COLO668 (cell line): ENCODE data around the gene CLCA1.

ENCODE experiments used
- DNase-seq: peaks from one replicate; lab custom pipeline; 2025; ENCODE audit not compliant: unreplicated experiment; lab: John Stamatoyannopoulos, UW

The CLCA1 gene

GRCh38 chr1:86460998-86461397 lies 7.7 kb upstream of the CLCA1 start:
- DNase-seq: no peak

DNA sequence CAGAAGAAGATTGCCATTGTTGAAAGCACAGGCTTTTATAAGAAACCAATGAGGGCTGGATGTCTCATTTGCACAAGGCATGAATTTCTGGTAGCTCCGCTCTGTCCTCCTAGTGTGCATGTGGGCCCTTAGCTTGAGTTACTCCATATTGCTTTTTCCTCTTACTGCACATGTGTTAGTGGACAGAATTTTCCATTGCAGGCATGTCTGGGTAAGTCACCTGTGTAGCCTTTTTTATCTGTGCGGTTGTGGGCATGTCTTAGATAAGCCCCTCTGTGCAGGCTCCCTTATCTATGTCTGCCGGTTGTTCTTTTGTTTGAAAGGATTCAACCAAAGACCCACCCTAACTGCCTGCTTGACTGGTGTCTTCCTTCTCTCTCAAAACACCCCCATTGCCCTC lies 7.2 kb upstream of the CLCA1 start:
- DNase-seq: no peak

DNA sequence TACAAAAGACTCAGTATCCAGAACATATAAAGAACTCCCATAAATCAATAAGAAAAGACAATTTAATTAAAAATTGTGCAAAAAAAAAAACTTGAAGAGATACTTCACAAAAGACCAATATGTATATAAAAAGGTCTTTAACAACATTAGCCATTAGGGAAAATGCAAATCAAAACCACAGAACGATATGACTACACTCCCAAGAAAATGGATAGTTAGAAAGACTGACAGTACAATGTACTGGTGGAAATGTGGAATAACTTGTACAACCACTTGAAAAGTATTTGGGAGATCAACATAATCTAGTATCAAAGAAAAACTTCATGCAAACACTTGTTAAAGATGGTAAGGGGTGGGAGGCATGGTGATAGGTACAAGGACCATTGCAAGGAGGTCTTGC lies 3.9 kb upstream of the CLCA1 start:
- no peak for DNase-seq

- no peak for DNase-seq
Measured at GRCh38 chr1:86466109-86466844, 2.5 kb upstream of the CLCA1 start.

- DNase-seq: no peak
Measured at GRCh38 chr1:86466986-86467385, 1.7 kb upstream of the CLCA1 start.

DNA sequence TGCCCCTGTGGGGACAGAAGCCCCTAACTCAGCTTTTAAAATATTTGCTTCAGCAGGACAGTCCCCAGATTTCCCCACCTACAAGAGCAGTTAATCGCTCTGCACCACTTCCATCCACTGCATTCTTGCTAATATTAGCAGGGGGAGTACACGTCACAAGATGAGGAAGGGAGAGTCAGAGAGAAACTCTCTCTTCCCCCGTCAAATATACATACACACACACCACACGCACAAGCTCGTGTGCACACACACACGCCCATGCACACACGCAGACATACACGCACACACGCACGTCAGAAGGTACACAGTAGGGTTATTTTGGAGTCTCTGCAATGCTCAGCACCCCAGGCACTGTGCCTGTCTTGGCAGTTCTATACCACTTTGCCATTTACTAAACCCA lies 2.1 kb downstream of the CLCA1 start:
- DNase-seq: no peak

DNA sequence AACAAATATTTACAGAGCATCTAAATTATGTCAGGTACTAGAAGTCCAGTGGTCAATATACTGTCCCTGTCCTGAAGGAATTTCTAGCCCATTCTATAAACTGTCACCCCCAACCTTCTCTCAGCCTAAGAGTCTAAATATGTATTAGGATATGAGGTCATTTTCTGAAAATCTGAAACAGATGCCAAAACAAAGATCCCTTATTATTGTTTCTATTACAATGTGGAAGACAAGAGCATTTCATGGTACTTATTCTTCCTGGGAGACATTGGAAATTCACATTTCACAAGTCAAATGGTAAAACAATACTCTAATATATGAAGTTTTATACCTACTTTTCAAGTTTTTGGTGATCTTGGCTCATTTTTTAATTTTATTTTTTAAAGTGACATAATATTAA lies 2.6 kb downstream of the CLCA1 start:
- DNase-seq: no peak

DNA sequence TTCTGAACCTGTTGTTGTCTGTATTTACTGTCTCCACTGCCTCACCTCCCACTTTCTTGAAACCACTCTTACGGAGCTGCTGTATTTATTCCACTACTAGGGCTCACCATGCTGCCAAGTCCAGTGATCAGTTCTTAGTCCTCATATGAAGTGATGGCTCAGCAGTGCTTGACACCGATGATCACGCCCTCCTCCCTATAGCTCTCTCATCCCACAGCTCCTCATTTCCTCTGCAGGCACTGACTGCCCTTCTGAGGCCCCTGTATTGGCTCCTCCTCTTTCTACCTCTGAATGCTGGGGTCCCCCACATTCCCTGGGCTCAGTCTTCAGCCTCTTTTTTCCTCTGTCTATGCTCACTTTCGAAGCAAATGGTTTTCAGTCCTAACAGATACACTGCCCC lies 3.4 kb downstream of the CLCA1 start:
- DNase-seq: no peak

DNA sequence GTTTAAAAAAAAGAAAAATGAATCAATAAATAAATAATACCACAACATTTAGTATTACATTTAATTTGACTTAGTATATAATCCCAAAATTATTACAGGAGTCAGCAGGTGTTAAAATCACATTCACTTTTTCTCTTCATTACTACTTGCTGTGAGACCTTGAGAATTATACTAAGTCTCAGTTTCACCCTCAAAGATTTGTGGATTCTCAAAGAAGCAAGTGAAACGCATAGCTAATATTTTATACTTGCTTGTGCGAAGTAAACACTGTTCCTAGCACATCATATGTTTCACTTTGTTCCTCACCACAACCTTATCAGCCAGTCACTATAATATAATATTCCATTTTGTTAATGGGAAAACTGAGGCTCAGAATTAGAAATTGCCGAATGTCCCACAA lies 4.0 kb downstream of the CLCA1 start:
- no peak for DNase-seq

DNA sequence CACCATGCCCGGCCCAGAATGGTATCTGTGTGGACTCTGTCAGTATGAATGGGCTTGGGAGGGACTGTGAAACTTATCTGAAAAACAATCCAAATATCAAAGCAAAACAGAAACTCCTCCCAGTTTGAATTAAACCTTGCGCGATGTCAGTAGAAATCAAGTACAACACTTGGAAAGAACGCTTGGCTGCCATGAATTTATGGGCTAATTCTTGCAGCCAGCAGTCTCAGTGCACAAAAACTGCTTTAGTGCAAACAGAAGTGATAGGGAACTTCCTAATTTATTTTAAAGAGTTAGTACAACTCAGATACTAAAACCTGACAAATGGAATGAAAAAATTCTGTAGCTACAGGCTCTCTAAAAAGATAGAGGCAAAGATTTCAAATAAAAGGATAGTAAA lies 8.5 kb downstream of the CLCA1 start:
- DNase-seq: no peak

DNA sequence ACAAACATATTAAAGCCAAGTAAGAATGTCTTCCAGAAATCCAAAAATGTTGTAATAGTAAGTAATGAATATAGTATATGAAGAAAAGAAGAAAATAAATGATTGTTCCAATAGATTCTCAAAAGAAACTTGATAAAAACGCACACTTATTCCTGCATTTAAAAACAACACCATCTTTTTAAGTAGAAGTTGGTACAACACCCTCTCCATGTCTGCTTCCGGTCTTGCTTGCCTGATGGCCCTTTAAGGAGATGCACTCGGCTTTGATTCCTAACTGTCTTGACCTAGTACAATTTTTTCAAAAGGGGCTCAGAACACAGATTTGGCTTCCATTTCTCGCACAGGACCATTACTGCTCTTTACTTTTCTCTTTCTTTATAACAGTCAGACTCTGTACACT lies 9.0 kb downstream of the CLCA1 start:
- DNase-seq: no peak

GRCh38 chr1:86478416-86479156 lies 9.9 kb downstream of the CLCA1 start:
- no peak for DNase-seq

GRCh38 chr1:86481966-86482365 lies 13.2 kb downstream of the CLCA1 start:
- no peak for DNase-seq

- no peak for DNase-seq
Measured at GRCh38 chr1:86487131-86487810, 18.5 kb downstream of the CLCA1 start.

DNA sequence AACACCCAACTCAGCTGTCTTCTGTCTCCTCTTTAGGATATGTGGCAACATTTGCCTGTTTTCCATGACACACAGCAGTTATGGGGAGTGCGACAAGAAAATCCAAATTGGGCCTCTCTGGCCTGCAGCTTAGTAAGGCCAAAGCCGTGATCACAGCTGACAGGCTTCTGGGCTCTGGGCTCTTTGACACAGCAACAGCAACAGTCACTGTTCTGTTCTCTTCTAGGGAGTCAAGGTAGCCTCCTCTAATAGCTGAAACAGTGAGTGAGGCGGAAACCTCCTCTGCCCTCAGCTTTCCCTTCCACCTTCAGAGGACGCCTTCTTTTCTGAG lies 19.0 kb downstream of the CLCA1 start:
- no peak for DNase-seq

DNA sequence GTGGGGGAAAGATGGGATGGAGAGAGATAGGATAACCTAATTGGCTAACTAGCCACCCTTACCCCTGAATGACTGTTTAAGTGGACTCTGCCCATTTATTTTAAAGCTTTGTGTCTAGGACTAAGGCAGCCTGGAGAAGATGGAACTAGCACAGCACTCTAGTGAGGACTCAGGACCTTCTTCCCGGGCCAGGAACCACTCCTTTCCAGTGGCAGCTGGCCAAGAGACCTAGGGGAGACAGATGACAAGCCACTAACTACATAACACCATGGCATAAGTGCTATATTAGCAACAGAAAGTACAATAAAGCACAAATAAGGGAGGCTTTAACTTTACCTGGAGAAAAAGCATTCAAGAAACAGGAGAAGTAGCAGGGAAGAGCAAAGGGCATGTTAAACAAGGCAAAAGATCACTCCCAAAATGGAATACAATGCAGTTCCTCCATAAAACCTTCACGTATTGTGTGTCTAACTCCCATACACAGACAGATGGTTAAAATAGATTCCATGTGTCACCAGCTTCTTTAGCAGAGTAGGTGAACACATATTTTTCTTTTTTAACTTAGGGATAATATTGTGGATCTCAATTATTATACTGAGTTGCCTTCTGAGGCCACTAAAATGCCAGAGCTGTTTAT lies 20.6 kb downstream of the CLCA1 start:
- DNase-seq: no peak

GRCh38 chr1:86491171-86491950 lies 22.6 kb downstream of the CLCA1 start:
- no peak for DNase-seq

GRCh38 chr1:86498281-86498680 lies 29.6 kb downstream of the CLCA1 start:
- no peak for DNase-seq

GRCh38 chr1:86499987-86500593 lies 31.4 kb downstream of the CLCA1 start:
- DNase-seq: no peak

DNA sequence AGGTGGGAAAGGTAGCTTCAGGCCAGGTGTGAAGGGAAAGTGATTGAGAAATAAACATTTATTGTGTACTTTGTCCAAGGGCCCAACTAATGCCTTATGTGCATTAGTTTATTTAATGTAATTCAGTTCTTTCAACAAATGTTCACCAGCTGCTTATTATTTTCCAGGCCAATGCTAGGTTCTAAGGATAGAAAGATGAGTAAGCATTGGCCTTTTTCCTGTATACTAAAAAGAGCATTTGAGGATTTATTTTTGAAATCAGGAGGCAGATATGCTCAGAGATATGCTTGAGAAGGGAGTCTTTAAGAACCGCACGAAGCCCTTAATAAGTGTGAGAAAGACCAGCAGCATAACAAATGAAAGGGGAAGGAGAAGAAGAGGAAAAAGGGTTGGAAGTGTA lies 32.0 kb downstream of the CLCA1 start:
- DNase-seq: no peak
